ENCODE data around the gene SMIM17. TPM values are rescaled to one million over a fixed set of nuclear protein-coding genes. Genes with fewer than 3 reads are reported as not detected.

Gene SMIM17
- polyA plus RNA-seq, 3 donors = not detected

- Mint-ChIP-seq H3K27me3 (ENCODE audit: low read depth in 3 of 3) (no peaks in the 10 kb centered on the region), H3K36me3 (peaks cover 14 to 41% of the 10 kb centered on the region in 2 donors), H3K4me1 (no peaks in the 10 kb centered on the region), H3K4me3 (no peak overlapping the region), H3K9me3 (peaks cover 69 to 96% (median 92%) of the 10 kb centered on the region in 7 donors), H3K27ac (no peak overlapping the region)
- H3K27me3 ChIP-seq (ENCODE audit: control insufficient read depth in 2 of 2, insufficient read depth in 2 of 2, low read length in 2 of 2) = no peaks in the 10 kb centered on the region
- DNase-seq = no peak
- peaks cover 94 to 97% of the 10 kb centered on the region in 2 donors for H3K9me3 ChIP-seq (replicated peaks in 1 of 2; ENCODE audit: control insufficient read depth in 1 of 2, insufficient read depth in 1 of 2, low read length in 2 of 2)
- H4K20me1 ChIP-seq (ENCODE audit: insufficient read depth, low read length) = no peaks in the 10 kb centered on the region
- no peak overlapping the region for H2AFZ ChIP-seq (ENCODE audit: insufficient read depth, low read depth, low read length, poor library complexity, severe bottlenecking)
- H3K79me2 ChIP-seq (ENCODE audit: insufficient read depth, low read length) = no peaks in the 10 kb centered on the region
- H3K4me1 ChIP-seq (ENCODE audit: control insufficient read depth in 1 of 2, insufficient read depth in 2 of 2, low read length in 2 of 2) = no peaks in the 10 kb centered on the region
- intact Hi-C loops (cut with micrococcal nuclease) = no loop called here
- TF ChIP-seq CTCF (IDR thresholded peaks at IDR 0.05) = no peak
- H3K9ac ChIP-seq (ENCODE audit: insufficient read depth, low read length, poor library complexity, severe bottlenecking) = no peak overlapping the region
- H3K27ac ChIP-seq (ENCODE audit: low read depth in 1 of 2, low read length in 2 of 2) = no peak overlapping the region
- peak overlapping the region in 1 of 3 experiments; percentile 12 for H3K4me3 ChIP-seq (replicated peaks in 1 of 3; ENCODE audit: low read depth in 2 of 3, low read length in 3 of 3)
- no peak overlapping the region for H3K4me2 ChIP-seq (replicated peaks; ENCODE audit: extremely low read depth, low read length, poor library complexity, severe bottlenecking)
- peaks cover 0 to 42% of the 10 kb centered on the region in 2 donors for H3K36me3 ChIP-seq (replicated peaks in 1 of 2; ENCODE audit: control insufficient read depth in 1 of 2, insufficient read depth in 2 of 2, low read length in 2 of 2)
- WGBS (ENCODE audit: insufficient coverage) = 94% methylated on average over 6 of the region's 9 CpGs
Measured at GRCh38 chr19:56625708-56626107, 17.3 kb upstream of the SMIM17 start.

DNA sequence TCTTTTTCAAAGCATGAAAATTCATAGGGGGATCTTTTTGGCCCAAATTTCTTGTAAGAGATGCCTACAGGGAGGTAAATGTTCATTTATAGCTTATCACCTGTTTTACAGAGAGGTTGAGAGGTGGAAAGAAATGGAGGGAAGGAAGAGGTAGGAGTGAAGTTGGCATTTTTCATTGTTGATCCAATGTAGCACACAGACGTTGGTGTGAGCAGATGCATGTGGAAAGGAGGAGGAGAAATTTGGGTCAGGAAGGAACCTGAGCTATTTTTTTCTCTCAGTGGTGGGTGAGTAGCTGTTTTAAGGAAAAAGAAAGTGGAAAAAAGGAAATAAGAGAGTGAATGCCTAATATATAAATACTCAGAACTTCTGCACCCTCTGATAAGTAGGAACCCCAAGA lies 9.9 kb upstream of the SMIM17 start:
- peaks cover 75 to 83% of the 10 kb centered on the region in 2 donors for H3K9me3 ChIP-seq (replicated peaks in 1 of 2; ENCODE audit: control insufficient read depth in 1 of 2, insufficient read depth in 1 of 2, low read length in 2 of 2)
- H3K9me3 Mint-ChIP-seq = peaks cover 35 to 84% (median 74%) of the 10 kb centered on the region in 7 donors

More for the DNA sequence above, 9.9 kb upstream of the SMIM17 start:
- Histone ChIP-seq H3K27ac (ENCODE audit: low read depth in 1 of 2, low read length in 2 of 2) (no peak overlapping the region), H4K20me1 (ENCODE audit: insufficient read depth, low read length) (no peaks in the 10 kb centered on the region), H3K4me1 (ENCODE audit: control insufficient read depth in 1 of 2, insufficient read depth in 2 of 2, low read length in 2 of 2) (no peaks in the 10 kb centered on the region), H3K9ac (ENCODE audit: insufficient read depth, low read length, poor library complexity, severe bottlenecking) (no peak overlapping the region), H3K4me2 (replicated peaks; ENCODE audit: extremely low read depth, low read length, poor library complexity, severe bottlenecking) (no peak overlapping the region), H3K4me3 (replicated peaks in 1 of 3; ENCODE audit: low read depth in 2 of 3, low read length in 3 of 3) (no peak overlapping the region), H3K27me3 (ENCODE audit: control insufficient read depth in 2 of 2, insufficient read depth in 2 of 2, low read length in 2 of 2) (no peaks in the 10 kb centered on the region), H3K36me3 (replicated peaks in 1 of 2; ENCODE audit: control insufficient read depth in 1 of 2, insufficient read depth in 2 of 2, low read length in 2 of 2) (no peaks in the 10 kb centered on the region), H2AFZ (ENCODE audit: insufficient read depth, low read depth, low read length, poor library complexity, severe bottlenecking) (no peak overlapping the region), H3K79me2 (ENCODE audit: insufficient read depth, low read length) (no peaks in the 10 kb centered on the region)
- Mint-ChIP-seq H3K4me1 (no peaks in the 10 kb centered on the region), H3K36me3 (no peaks in the 10 kb centered on the region), H3K27me3 (ENCODE audit: low read depth in 3 of 3) (no peaks in the 10 kb centered on the region), H3K27ac (no peak overlapping the region), H3K4me3 (no peak overlapping the region)
- WGBS (ENCODE audit: insufficient coverage) = 25% methylated on average over 1 of the region's 1 CpG
- TF ChIP-seq CTCF (IDR thresholded peaks at IDR 0.05) = no peak
- intact Hi-C loops (cut with micrococcal nuclease) = no loop called here
- no peak for DNase-seq

Measured in CD14-positive monocyte (primary cell).